ENCODE measurements around the gene NANOGP8. TPM values are rescaled to one million over a fixed set of nuclear protein-coding genes. Genes with fewer than 3 reads are reported as not detected.
"Not testable (repeated sequence)": the region's sequence is repeated elsewhere in the genome, so short reads cannot be mapped to it uniquely, and the experiment has no call there.

NANOGP8 gene
- polyA plus RNA-seq, 3 donors, result 0.41 TPM; not detected in 2

DNA sequence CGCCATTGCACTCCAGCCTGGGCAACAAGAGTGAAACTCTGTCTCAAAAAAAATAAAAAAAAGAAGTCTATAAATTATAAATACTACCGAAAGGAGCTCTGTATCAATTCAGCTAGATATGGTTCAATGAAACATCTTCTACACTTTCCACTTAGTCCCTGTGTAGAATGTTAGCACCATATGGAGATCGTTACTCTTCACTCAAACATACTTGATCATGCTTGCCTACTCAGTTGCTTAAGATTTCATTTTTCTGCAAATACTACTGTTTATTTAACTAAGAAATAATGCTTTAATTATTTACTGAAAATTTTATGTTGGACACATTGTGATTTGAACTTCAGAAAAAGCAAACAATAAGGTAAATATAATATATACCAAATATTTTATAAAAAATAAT lies 17.1 kb upstream of the NANOGP8 start:
- DNase-seq (ENCODE audit: extremely low read depth in 1 of 11, low read depth in 9 of 11, low spot score in 4 of 11), result no peak

DNA sequence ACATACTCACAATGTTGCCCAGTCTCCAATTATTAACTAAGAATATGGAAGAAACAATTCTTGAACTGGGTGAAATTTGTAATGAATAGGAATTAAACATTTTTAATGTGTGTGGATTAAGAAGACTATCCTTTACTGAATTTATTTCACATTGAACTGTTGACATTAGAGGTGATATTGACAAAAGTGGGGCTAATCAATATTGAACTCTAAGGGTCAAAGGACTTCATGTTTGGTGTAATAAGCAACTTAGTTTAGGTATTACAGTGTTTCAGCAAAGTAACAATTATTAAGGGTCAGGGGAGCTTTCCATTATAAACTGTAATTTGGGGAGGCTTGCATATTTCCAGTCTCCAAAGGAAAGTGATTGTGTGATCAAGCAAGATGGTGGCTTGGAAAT lies 16.2 kb upstream of the NANOGP8 start:
- DNase-seq (ENCODE audit: extremely low read depth in 1 of 11, low read depth in 9 of 11, low spot score in 4 of 11), result no peak

DNA sequence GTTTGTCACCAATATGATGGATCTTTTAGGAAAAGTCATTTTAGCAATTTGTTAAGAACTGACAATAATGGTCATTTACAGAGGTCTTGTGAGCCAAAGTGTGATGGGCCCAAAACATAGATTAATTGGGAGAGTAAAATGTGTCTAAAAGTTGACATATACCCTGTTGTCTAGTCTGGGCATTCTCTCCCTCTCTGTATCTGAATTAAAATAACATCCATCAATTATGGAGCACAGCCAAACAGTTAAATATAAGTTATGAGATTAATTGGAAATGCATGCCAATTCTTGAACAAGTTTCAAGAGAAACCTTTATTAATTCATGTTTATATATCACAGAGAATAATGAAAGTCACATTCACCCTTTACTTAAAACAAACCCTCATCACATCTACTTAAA lies 13.6 kb upstream of the NANOGP8 start:
- no peak for DNase-seq (ENCODE audit: extremely low read depth in 1 of 11, low read depth in 9 of 11, low spot score in 4 of 11)

DNA sequence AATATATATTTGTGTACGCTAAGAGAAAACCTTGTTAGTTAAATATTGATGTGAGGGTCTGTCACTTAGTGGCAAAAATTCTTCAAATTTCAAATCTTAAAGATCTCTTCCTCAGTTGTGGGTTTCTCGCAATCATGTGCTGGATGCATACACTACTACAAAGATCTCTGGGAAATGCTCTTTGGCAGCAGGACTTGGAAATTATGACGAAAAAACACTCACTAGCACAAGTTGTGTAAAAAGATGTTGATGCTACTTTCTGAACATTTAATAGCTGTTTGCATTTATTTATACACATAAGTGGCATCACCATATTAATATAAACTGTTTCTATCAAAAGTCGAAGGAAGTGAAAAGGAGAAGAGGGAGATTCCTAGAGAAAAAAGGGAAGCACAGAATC lies 10.8 kb upstream of the NANOGP8 start:
- DNase-seq (ENCODE audit: extremely low read depth in 1 of 11, low read depth in 9 of 11, low spot score in 4 of 11), result no peak

DNA sequence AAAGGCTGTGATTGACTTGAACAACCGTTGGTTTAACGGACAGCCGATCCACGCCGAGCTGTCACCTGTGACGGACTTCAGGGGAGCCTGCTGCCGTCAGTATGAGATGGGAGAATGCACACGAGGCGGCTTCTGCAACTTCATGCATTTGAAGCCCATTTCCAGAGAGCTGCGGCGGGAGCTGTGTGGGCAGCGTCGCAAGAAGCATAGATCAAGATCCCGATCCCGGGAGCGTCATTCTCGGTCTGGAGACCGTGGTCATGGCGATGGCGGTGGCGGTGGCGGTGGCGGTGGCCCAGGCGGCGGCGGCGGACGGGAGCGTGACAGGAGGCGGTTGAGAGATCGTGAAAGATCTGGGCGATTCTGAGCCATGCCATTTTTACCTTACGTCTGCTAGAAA lies 7.8 kb upstream of the NANOGP8 start:
- no peak for DNase-seq (ENCODE audit: extremely low read depth in 1 of 11, low read depth in 9 of 11, low spot score in 4 of 11)

DNA sequence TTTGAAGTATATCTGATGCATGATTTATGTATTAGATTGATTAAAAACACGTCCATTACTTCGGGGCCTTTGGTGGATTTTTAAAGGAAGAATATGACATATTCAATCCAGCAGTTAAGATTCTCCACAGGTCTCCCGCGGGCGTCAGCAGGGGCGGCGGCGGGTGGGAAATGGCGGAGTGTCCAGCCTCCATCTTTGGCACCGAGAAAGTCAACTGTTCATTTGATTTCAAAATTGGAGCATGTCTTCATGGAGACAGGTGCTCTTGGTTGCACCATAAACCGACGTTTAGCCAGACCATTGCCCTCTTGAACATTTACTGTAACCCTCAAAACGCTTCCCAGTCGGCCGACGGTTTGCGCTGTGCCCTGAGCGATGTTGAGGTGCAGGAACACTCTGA lies 7.2 kb upstream of the NANOGP8 start:
- no peak for DNase-seq (ENCODE audit: extremely low read depth in 1 of 11, low read depth in 9 of 11, low spot score in 4 of 11)

DNA sequence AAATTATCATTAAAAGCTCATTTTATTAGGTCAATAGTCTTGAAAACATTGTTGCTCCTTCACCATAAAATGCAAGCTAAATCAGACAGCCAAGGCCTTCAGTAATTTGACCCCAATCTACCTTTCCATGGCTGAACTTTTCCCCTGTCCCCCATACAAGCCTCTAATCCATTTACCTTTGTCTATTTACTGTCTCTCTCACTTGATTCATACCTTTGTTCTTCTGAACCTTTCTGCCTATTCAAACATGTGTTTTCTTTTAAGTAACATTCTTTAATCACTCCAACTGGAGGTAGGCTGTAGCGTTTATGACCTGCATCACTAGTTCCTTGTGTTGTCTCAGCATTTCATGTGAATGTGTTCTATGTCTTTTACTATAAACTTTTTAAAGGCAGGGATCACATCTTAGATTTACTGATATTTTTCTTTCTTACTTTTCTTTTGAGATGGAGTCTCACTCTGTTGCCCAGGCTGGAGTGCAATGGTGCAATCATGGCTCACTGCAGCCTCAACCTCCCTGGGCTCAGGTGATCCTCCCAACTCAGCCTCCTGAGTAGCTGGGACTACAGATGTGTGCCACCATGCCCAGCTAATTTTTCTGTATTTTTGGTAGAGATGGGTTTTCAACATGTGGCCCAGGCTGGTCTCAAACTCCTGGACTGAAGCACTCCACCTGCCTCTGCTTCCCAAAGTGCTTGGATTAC lies 5.2 kb upstream of the NANOGP8 start:
- DNase-seq (ENCODE audit: extremely low read depth in 1 of 11, low read depth in 9 of 11, low spot score in 4 of 11), result no peak

DNA sequence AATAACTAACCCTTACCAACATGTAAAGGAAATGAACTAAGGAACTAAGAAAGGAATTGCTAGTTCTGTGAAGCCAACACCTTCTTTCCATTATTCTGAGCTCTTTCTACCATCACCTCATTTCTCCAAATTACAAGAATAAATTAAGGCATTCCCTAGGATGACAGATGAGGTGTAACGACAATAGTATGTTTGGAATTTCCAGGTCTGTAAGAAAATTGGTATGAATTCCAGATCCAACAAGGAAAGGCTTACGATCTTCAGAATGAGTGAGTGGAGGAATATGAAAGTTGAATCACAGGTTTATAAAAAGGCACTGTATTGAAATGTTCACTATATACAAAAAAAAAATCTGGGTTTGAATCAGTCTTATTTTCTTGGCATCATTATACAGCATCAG lies 4.5 kb upstream of the NANOGP8 start:
- no peak for DNase-seq (ENCODE audit: extremely low read depth in 1 of 11, low read depth in 9 of 11, low spot score in 4 of 11)

DNA sequence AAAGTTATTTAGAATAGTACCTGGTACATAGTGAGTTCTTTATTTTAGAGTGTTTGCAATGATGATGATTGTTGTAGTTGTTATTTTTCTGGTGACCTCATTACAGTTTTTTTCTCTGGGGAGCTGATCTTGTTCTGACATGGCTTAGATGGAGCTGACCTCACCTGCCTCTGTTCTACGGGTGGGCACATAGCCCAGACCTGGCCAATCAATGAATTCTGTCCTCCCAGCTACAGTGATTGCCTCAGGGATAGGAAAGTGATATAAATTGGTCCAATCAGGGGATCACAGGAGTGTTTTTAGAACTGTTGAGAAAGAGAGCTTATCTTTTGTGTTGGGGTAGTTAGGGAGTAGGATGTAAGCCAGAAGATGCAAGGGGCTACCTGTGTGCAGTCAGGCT lies 3.2 kb upstream of the NANOGP8 start:
- DNase-seq (ENCODE audit: extremely low read depth in 1 of 11, low read depth in 9 of 11, low spot score in 4 of 11), result no peak

DNA sequence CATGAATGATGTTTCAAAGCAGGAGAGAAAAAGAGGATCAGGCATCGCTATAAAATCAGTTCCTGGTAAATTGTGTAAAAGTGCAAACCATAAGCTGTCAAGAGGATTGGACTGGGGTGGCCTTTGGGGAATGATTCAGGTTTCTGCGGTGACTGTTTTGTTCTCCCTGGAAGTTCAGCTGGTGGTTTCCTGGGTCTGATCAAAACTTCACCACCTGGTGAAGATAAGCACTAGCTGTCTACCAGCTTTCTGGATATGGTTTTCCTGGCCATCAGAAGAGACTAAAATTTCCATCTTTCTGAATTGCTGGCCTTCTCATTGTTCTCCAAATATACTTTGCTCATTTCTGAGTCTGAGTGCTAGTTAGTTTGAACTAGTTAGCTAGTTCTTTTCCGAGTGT lies 2.7 kb upstream of the NANOGP8 start:
- no peak for DNase-seq (ENCODE audit: extremely low read depth in 1 of 11, low read depth in 9 of 11, low spot score in 4 of 11)

DNA sequence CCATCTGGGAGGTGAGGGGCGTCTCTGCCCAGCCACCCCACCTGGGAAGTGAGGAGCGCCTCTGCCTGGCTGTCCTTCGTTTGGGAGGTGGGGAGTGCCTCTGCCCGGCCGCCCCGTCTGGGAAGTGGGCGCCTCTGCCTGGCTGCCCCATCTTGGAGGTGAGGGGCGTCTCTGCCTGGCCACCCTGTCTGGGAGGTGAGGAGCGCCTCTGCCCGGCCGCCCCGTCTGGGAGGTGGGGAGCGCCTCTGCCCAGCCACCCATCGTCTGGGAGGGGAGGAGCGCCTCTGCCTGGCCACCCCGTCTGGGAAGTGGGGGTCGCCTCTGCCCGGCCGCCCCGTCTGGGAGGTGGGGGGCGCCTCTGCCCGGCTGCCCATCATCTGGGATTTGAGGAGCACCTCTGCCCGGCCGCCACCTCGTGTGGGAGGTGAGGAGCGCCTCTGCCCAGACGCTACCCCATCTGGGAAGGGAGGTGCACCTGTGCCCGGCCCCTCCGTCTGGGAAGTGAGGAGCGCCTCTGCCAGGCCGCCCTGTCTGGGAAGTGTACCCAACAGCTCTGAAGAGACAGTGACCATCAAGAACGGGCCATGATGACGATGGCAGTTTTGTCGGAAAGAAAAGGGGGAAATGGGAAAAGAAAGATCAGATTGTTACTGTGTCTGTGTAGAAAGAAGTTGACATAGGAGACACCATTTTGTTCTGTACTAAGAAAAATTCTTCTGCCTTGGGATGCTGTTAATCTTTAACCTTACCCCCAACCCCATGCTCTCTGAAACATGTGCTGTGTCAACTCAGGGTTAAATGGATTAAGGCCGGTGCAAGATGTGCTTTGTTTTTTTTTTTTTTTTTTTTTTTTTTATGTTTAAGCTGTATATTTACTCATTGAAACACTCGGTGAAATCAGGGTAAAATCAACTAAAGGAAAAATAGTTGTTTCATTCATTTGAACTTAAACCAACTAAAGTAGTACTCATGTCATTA lies 2.4 kb downstream of the NANOGP8 start:
- not testable (repeated sequence) for DNase-seq (ENCODE audit: extremely low read depth in 1 of 11, low read depth in 9 of 11, low spot score in 4 of 11)

DNA sequence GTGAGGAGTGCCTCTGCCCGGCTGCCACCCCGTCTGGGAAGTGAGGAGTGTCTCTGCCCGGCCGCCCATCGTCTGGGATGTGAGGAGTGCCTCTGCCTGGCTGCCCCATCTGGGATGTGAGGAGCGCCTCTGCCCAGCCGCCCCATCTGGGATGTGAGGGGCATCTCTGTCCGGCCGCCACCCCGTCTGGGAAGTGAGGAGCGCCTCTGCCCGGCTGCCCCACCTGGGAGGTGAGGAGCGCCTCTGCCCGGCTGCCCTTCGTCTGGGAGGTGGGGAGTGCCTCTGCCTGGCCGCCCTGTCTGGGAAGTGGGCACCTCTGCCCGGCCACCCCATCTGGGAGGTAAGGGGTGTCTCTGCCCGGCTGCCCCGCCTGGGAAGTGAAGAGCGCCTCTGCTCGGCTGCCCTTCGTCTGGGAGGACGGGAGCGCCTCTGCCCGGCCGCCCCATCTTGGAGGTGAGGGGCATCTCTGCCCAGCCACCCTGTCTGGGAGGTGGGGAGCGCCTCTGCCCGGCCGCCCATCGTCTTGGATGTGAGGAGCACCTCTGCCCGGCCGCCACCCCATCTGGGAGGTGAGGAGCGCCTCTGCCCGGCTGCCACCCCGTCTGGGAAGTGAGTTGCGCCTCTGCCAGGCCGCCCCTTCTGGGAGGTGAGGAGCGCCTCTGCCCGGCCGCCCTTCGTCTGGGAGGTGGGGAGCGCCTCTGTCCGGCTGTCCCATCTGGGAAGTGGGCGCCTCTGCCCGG lies 3.3 kb downstream of the NANOGP8 start:
- not testable (repeated sequence) for DNase-seq (ENCODE audit: extremely low read depth in 1 of 11, low read depth in 9 of 11, low spot score in 4 of 11)

DNA sequence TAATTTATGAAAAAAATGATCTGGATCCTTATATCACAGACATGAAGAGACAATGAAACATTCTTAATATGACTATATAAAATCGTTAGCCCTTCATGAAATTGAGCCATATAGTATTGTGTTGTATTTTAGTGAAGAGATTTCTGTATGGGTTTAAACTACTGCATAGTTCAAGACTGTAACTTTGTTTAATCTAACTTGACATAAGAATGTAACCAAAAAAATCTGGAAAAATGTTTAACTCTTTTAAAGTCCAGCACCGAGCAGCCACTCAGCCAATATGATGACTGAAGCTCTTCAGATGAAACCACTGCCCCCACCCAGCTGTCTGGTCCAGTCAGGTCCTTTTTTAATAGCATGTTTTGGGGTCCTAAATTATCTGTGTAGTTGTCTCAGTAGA lies 4.9 kb downstream of the NANOGP8 start:
- DNase-seq (ENCODE audit: extremely low read depth in 1 of 11, low read depth in 9 of 11, low spot score in 4 of 11), result no peak

DNA sequence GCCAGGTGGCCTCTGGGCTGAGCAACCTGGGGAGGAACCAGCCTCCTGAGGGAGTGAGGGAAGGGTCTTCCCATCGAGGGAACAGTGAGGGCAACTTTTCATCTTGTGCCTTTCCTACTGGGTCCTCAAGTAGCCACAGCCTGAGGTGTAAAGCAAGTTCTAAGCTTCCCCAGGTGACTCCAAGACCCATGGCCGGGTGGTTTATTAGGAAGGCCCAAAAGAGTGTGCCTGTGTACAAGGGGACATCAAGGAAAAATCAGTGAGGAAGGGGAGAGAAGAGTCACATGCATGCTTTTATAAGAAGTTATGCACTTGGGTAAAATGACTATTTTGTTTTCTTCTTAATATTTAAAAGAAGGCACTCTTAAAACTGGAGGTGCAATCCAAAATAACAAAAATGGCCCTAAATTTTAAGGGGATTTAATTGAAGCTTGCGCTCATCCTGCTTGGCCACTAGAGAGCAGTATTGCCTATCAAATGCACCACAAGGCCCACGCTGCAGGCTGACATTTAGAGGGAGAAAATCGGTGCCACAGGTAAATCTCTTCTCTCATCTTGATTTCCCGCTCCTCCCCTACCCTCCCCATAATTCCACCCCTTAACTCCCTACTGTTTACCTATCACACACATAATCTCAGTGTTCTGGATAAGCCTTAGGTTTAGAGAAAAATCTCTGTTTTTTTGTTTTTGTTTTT lies 6.7 kb downstream of the NANOGP8 start:
- peak in 5 of 11 donors; percentile 38 to 58 (median 47) for DNase-seq (ENCODE audit: extremely low read depth in 1 of 11, low read depth in 9 of 11, low spot score in 4 of 11)

DNA sequence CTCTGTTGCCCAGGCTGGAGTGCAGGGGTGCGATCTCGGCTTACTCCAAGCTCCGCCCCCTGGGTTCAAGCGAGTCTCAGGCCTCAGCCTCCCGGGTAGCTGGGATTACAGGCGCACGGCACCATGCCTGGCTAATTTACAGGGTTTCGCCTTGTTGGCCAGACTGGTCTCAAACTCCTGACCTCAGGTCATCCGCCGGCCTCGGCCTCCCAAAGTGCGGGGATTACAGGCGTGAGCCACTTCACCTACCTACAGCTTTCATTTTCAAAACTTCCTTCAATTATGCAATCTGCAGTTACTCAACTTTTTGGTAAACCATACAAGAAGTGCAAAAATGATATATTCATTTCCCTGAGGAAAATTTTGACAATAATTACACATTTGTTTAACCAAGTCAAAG lies 14.0 kb downstream of the NANOGP8 start:
- no peak for DNase-seq (ENCODE audit: extremely low read depth in 1 of 11, low read depth in 9 of 11, low spot score in 4 of 11)

DNA sequence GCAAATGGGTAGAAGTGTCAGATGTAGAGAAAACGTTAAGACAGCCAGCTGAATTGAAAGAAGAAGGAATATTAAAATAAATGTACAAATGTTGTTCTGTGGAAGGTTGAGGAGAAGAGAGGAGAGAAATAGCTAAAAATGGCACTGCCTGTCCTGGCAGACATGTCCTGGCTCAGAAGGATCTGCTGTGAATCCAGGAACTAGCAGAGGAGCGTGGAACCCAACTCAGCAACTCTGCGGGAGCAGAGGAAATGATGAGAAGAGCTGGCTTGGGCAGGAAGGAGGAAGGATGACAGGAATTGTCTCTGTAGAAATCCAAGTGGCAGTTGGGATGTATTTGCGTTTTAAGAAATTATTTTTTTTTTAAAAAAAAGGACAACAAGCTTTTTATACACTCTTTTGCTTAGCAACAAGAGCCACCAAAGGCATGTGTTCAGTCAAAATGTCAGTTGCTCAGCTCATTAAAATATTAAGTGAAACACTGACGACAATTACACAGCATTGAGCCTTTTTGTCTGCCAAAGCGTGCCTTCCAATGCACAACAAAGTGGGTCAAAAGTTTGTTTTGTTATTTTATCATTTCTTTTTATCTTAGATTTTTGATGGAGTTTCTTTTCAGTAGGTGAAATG lies 16.1 kb downstream of the NANOGP8 start:
- DNase-seq (ENCODE audit: extremely low read depth in 1 of 11, low read depth in 9 of 11, low spot score in 4 of 11), result no peak

DNA sequence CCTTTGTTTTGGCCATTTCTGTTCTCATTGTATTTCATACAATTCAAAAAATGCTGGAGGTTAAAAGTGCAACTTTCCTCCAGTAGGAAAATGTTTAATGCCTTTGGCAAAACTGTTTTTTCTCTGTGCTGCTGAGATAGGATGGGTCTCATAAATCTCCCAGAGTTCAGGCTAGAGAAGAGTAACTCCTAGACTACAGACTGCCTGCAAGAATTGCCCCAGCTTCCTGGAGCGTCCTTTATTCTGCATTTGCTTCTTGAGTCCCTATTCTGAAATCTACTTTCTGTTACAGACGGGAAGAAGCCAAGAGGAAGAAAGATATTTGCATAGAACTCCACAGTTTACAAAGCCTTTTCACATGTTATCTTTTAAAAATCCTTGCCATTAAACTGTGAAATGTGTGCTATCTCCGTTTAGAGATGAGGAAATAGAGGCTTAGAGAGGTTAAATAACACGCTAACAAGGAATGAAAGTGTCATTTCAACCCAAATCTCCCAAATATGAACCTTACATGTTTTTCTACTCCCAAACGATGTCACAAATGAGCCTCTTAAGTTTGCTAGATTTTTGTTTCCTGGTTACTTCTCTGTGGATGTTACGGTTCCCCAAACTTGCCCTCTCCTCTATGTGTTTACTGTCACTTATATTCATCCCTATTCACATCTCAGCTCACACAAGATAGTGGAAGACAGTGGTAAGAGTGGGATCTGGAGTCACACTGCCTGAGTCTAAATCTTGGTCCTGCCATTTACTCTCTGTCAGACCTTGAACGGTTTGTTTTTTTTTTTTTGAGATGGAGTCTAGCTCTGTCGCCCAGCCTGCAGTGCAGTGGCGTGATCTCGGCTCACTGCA lies 17.4 kb downstream of the NANOGP8 start:
- DNase-seq (ENCODE audit: extremely low read depth in 1 of 11, low read depth in 9 of 11, low spot score in 4 of 11), result no peak

DNA sequence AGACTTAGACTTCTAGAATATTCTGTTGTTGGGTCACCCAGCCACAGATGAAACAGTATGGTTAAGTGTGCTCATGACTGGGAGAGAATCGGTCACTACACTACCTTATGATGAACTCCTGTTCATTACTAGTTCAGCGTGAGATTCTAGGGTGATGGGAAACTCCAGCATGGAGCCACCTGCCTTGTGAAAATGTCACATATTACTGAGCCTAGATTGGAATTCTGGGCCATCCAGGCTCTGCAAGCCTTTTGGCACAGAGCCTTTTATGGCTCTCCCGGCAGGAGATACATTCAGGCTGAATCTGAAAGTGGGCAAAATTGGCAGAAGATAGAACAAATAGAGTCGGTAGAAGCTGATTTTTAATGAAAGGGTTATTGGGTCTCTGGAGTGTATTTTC lies 19.0 kb downstream of the NANOGP8 start:
- DNase-seq (ENCODE audit: extremely low read depth in 1 of 11, low read depth in 9 of 11, low spot score in 4 of 11), result no peak

Data from renal cortex interstitium (tissue), 11 donors.